ENCODE results near the gene ACSM2A. TPM values are rescaled to one million over a fixed set of nuclear protein-coding genes. Genes with fewer than 3 reads are reported as not detected.
"Not testable (repeated sequence)": the region's sequence is repeated elsewhere in the genome, so short reads cannot be mapped to it uniquely, and the experiment has no call there.

The ACSM2A gene
- total and polyA plus RNA-seq, 2 of the 4 experiments (the other 2 are of a cell fraction) = not detected

DNA sequence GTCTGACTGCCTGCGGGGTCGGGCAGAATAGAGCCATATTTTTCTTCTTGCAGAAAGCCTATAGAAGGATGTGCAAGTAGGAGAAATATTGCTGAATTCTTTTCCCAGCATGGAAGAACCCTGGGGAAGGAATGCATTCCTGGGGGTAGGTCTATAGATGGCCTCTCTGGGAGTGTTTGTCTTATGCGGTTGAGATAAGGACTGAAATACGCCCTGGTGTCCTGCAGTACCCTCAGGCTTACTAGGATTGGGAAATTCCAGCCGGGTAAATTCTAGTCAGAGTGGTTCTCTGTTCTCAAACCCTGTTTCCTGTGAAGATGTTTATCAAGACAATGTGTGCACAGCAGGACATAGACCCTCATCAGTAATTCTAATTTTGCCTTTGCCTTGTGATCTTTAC lies 2.3 kb downstream of the ACSM2A start:
- H2BK5ac ChIP-seq (ENCODE audit: low read depth, low read length, poor library complexity, severe bottlenecking) = not testable (repeated sequence)

DNA sequence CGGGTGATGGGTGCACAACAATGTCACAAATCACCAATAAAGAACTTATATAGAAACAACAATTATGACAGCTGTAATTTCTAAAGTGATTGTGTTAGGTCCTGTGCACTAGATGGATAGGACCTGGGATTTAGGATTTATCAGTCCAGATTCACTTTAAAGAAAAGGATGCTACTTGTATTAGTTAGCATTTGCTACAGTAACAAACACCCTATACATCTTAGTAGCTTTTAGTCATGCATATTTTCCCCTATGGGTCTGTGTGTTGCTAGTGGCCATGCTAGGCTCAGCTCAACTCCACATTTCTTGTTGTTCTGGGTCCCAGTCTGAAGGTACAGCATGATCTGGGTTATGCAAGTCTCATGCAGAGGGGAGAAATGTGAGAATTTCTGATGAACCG lies 7.9 kb downstream of the ACSM2A start:
- H4K8ac ChIP-seq (ENCODE audit: low read depth in 2 of 2, low read length in 2 of 2); POLR2A ChIA-PET (ENCODE audit: unreplicated experiment); H3K18ac ChIP-seq (ENCODE audit: low read depth, low read length); H3K4me1 ChIP-seq (ENCODE audit: control insufficient read depth, insufficient read depth, low read length); H3K27me3 ChIP-seq (ENCODE audit: control insufficient read depth, insufficient read depth, low read length); CTCF ChIA-PET; H3K36me3 ChIP-seq (ENCODE audit: control insufficient read depth, insufficient read depth, low read length); H4K91ac ChIP-seq (ENCODE audit: insufficient read depth, low read depth, low read length); H4K20me1 ChIP-seq (ENCODE audit: insufficient read depth, low read length); H3K4me2 ChIP-seq (ENCODE audit: low read depth, low read length); H3K23ac ChIP-seq (ENCODE audit: low read depth, low read length); in situ Hi-C loops (cut with MboI; ENCODE audit: low sequenced_read_pairs); H2BK15ac ChIP-seq (ENCODE audit: low read depth, low read length); ATAC-seq (ENCODE audit: low read depth); H3K56ac ChIP-seq (ENCODE audit: extremely low read depth, insufficient read depth, low read length); H2AFZ ChIP-seq (replicated peaks; ENCODE audit: low read length, poor library complexity); H3K9me3 ChIP-seq (ENCODE audit: control insufficient read depth, insufficient read depth, low read length); H4K5ac ChIP-seq (ENCODE audit: low read depth, low read length); H3K27ac ChIP-seq (ENCODE audit: insufficient read depth, low read length); H2BK20ac ChIP-seq (ENCODE audit: low read depth, low read length); H3K14ac ChIP-seq (replicated peaks; ENCODE audit: low read depth, low read length); intact Hi-C loops (cut with micrococcal nuclease); H2AK5ac ChIP-seq (ENCODE audit: low read depth, low read length); H2AK9ac ChIP-seq (replicated peaks; ENCODE audit: low read depth, low read length, poor library complexity); H3K9ac ChIP-seq (ENCODE audit: low read depth, low read length); H2BK5ac ChIP-seq (ENCODE audit: low read depth, low read length, poor library complexity, severe bottlenecking); H2BK120ac ChIP-seq (ENCODE audit: low read depth, low read length); DNase-seq; H3K4me3 ChIP-seq (ENCODE audit: insufficient read depth, low read depth, low read length); dilution Hi-C loops (cut with HindIII; ENCODE audit: low sequenced_read_pairs, unreplicated experiment); H3K9me1 ChIP-seq (ENCODE audit: insufficient read depth, low read length); BruUV-seq (replicated peaks); H3K79me1 ChIP-seq (ENCODE audit: low read depth in 1 of 2, low read length in 2 of 2); H3K4ac ChIP-seq (ENCODE audit: low read depth, low read length): not testable (repeated sequence)
- no CpG with 5 or more reads among the region's 2 CpGs for WGBS, 2 experiments (ENCODE audit: extremely low coverage in 2 of 2, insufficient read length in 1 of 2)

More for the DNA sequence above, 2.3 kb downstream of the ACSM2A start:
- H3K18ac ChIP-seq (ENCODE audit: low read depth, low read length); H3K27me3 ChIP-seq (ENCODE audit: control insufficient read depth, insufficient read depth, low read length); CTCF ChIA-PET; H2AFZ ChIP-seq (replicated peaks; ENCODE audit: low read length, poor library complexity); H2BK120ac ChIP-seq (ENCODE audit: low read depth, low read length); dilution Hi-C loops (cut with HindIII; ENCODE audit: low sequenced_read_pairs, unreplicated experiment); ATAC-seq (ENCODE audit: low read depth); H3K79me1 ChIP-seq (ENCODE audit: low read depth in 1 of 2, low read length in 2 of 2); H3K9me3 ChIP-seq (ENCODE audit: control insufficient read depth, insufficient read depth, low read length); H3K36me3 ChIP-seq (ENCODE audit: control insufficient read depth, insufficient read depth, low read length); in situ Hi-C loops (cut with MboI; ENCODE audit: low sequenced_read_pairs); H3K14ac ChIP-seq (replicated peaks; ENCODE audit: low read depth, low read length); H3K4me2 ChIP-seq (ENCODE audit: low read depth, low read length); H2AK5ac ChIP-seq (ENCODE audit: low read depth, low read length); H3K9me1 ChIP-seq (ENCODE audit: insufficient read depth, low read length); H3K4ac ChIP-seq (ENCODE audit: low read depth, low read length); H2AK9ac ChIP-seq (replicated peaks; ENCODE audit: low read depth, low read length, poor library complexity); H2BK20ac ChIP-seq (ENCODE audit: low read depth, low read length); H3K4me3 ChIP-seq (ENCODE audit: insufficient read depth, low read depth, low read length); H3K56ac ChIP-seq (ENCODE audit: extremely low read depth, insufficient read depth, low read length); H3K27ac ChIP-seq (ENCODE audit: insufficient read depth, low read length); intact Hi-C loops (cut with micrococcal nuclease); H2BK15ac ChIP-seq (ENCODE audit: low read depth, low read length); DNase-seq; H3K4me1 ChIP-seq (ENCODE audit: control insufficient read depth, insufficient read depth, low read length); BruUV-seq (replicated peaks); H4K5ac ChIP-seq (ENCODE audit: low read depth, low read length); POLR2A ChIA-PET (ENCODE audit: unreplicated experiment); H4K20me1 ChIP-seq (ENCODE audit: insufficient read depth, low read length); H4K8ac ChIP-seq (ENCODE audit: low read depth in 2 of 2, low read length in 2 of 2); H3K9ac ChIP-seq (ENCODE audit: low read depth, low read length); H4K91ac ChIP-seq (ENCODE audit: insufficient read depth, low read depth, low read length); H3K23ac ChIP-seq (ENCODE audit: low read depth, low read length): not testable (repeated sequence)
- no CpG with 5 or more reads among the region's 5 CpGs for WGBS, 2 experiments (ENCODE audit: extremely low coverage in 2 of 2, insufficient read length in 1 of 2)
